OCI-LY7 (cell line): Measurements from ENCODE around the gene IL12RB2. TPM values are rescaled to one million over a fixed set of nuclear protein-coding genes. Genes with fewer than 3 reads are reported as not detected.
A peak's percentile ranks its signal among the peaks of the same experiment; 100 is the strongest.

Experiments used
- BruUV-seq: library from RNA; stranded (reverse); fragments of 400-500 nt; replicated peaks from 2 replicates; lab custom pipeline; 2021; lab: Mats Ljungman, UMichigan
- CTCF ChIA-PET: fragments of 300-600 bp; sonication (Branson Sonifier 250); formaldehyde crosslinking; loops from one replicate; lab custom pipeline; 2022; ENCODE audit warnings: antibody characterized with exemption; ENCODE audit not compliant: unreplicated experiment; lab: Charles Lee
- POLR2A ChIA-PET: fragments of 300-600 bp; sonication (Branson Sonifier 250); formaldehyde crosslinking; loops from one replicate; lab custom pipeline; 2022; ENCODE audit warnings: antibody characterized with exemption; lab: Charles Lee
- DNase-seq: peaks from one replicate; pipeline ENCODE4 v3.0.0-alpha.2; 2015; ENCODE audit warnings: low spot score
- H2AFZ ChIP-seq: fragments of 200-600 bp; sonication (generic), shearing (Covaris generic); 2 replicates; pipeline ENCODE4 v1.6.1; 2014; ENCODE audit warnings: mild to moderate bottlenecking, antibody characterized with exemption, low read length, moderate library complexity
- H3K27ac ChIP-seq: fragments of 200-600 bp; sonication (generic); 2 replicates; pipeline ENCODE4 v1.5.1; 2014; ENCODE audit warnings: mixed run types, low read depth, mild to moderate bottlenecking, moderate library complexity, low read length, inconsistent platforms; ENCODE audit not compliant: poor library complexity, severe bottlenecking
- H3K36me3 ChIP-seq: fragments of 200-600 bp; sonication (generic); 2 replicates; pipeline ENCODE4 v1.6.1; 2014; ENCODE audit warnings: mild to moderate bottlenecking, antibody characterized with exemption, low read length, moderate library complexity, mixed read lengths; ENCODE audit not compliant: insufficient read depth
- H3K4me1 ChIP-seq: fragments of 200-600 bp; sonication (generic); 2 replicates; pipeline ENCODE4 v1.5.1; 2014; ENCODE audit warnings: mild to moderate bottlenecking, low read length; ENCODE audit not compliant: insufficient read depth, poor library complexity, severe bottlenecking
- H3K4me2 ChIP-seq: fragments of 200-600 bp; sonication (generic); 2 replicates; pipeline ENCODE4 v1.6.1; 2014; ENCODE audit warnings: mild to moderate bottlenecking, low read length
- H3K4me3 ChIP-seq: fragments of 200-600 bp; sonication (generic); 2 replicates; pipeline ENCODE4 v1.5.1; 2014; ENCODE audit warnings: mild to moderate bottlenecking, low read depth, low read length; ENCODE audit not compliant: poor library complexity, severe bottlenecking
- H3K79me2 ChIP-seq: fragments of 200-600 bp; sonication (generic); 2 replicates; pipeline ENCODE4 v1.6.1; 2016; ENCODE audit warnings: low read depth, mild to moderate bottlenecking, low read length, moderate library complexity, mixed read lengths; ENCODE audit not compliant: insufficient read depth
- H3K9me2 ChIP-seq: fragments of 200-600 bp; sonication (generic); 2 replicates; pipeline ENCODE4 v1.6.1; 2016; ENCODE audit warnings: mild to moderate bottlenecking, low read length, mixed read lengths; ENCODE audit not compliant: insufficient read depth
- H3K9me3 ChIP-seq: fragments of 200-600 bp; sonication (generic); 2 replicates; pipeline ENCODE4 v1.6.1; 2014; ENCODE audit warnings: mild to moderate bottlenecking, mixed run types, low read length, mixed read lengths
- H4K20me1 ChIP-seq: fragments of 200-600 bp; sonication (generic); 2 replicates; pipeline ENCODE4 v1.6.1; 2014; ENCODE audit warnings: mild to moderate bottlenecking, antibody characterized with exemption, low read length, moderate library complexity, mixed read lengths; ENCODE audit not compliant: insufficient read depth
- CTCF ChIP-seq: fragments of 200-600 bp; sonication (generic); conservative IDR thresholded peaks from 2 replicates; pipeline ENCODE4 v1.5.1; 2014; ENCODE audit warnings: mild to moderate bottlenecking, antibody characterized with exemption, low read length, moderate library complexity, mixed read lengths
- EZH2phosphoT487 ChIP-seq: fragments of 200-600 bp; sonication (generic); IDR thresholded peaks from 2 replicates; pipeline ENCODE4 v1.6.1; 2018; ENCODE audit warnings: low read depth, borderline replicate concordance, mild to moderate bottlenecking, mixed run types, antibody characterized with exemption, low read length, moderate library complexity, mixed read lengths
- intact Hi-C: fragments of 100-400 bp; cut with micrococcal nuclease; formaldehyde crosslinking; loops from one replicate; pipeline ENCODE4 v1.10.0; 2022; ENCODE audit not compliant: unreplicated experiment
- total RNA-seq, 2 experiments: library from RNA; depleted of rRNA in 1 of 2; stranded (reverse); fragments of >200 nt in 1 of 2; shearing (Covaris generic) in 1 of 2; gene quantifications; 2 replicates each; pipeline ENCODE4 v1.2.3, GENCODE V29; 2014 to 2022

IL12RB2 gene
- total RNA-seq, 2 experiments from 2014 or later: not detected

GRCh38 chr1:67429011-67429527 lies 121.4 kb downstream of the IL12RB2 start:
- Histone ChIP-seq H3K79me2 (peaks cover 83% of the 10 kb centered on the region), H4K20me1 (peaks cover 45% of the 10 kb centered on the region), H3K4me2 (peak overlapping the region; percentile 77), H3K4me3 (peak overlapping the region; percentile 99), H3K9me2 (no peaks in the 10 kb centered on the region), H3K4me1 (peaks cover 38% of the 10 kb centered on the region), H2AFZ (no peak overlapping the region), H3K36me3 (peaks cover 58% of the 10 kb centered on the region), H3K9me3 (no peaks in the 10 kb centered on the region), H3K27ac (peak overlapping the region; percentile 96)
- ChIA-PET CTCF (no interaction called here), POLR2A (interaction anchor here (0.6 to 1.3 kb wide), 7 partner anchors 9 to 246 kb away, joined by 3 to 6 read pairs (median 4); no protein-coding TSS in a partner anchor)
- BruUV-seq: no TSS peak
- intact Hi-C loops: no loop called here
- TF ChIP-seq CTCF: no peak
- no peak for TF ChIP-seq EZH2phosphoT487
- DNase-seq: peak; percentile 45

- Histone ChIP-seq H3K36me3 (peaks cover 52% of the 10 kb centered on the region), H4K20me1 (peaks cover 42% of the 10 kb centered on the region), H3K4me3 (peak overlapping the region; percentile 99), H3K79me2 (peaks cover 76% of the 10 kb centered on the region), H2AFZ (no peak overlapping the region), H3K9me2 (no peaks in the 10 kb centered on the region), H3K27ac (peak overlapping the region; percentile 96), H3K9me3 (no peaks in the 10 kb centered on the region), H3K4me2 (peak overlapping the region; percentile 77), H3K4me1 (peaks cover 41% of the 10 kb centered on the region)
- DNase-seq: peak; percentile 44
- BruUV-seq: no TSS peak
- intact Hi-C loops: loop anchor here (2.0 to 10.0 kb wide), 9 partner anchors 71 to 1155 kb away; partner anchors contain the start of genes GADD45A and SLC35D1
- POLR2A ChIA-PET: interaction anchor here (0.6 to 3.6 kb wide), 8 partner anchors 9 to 245 kb away, joined by 3 to 20 read pairs (median 4); no protein-coding TSS in a partner anchor
- CTCF ChIA-PET: no interaction called here
- TF ChIP-seq CTCF (no peak), EZH2phosphoT487 (no peak)
Observed at GRCh38 chr1:67429528-67430357, 122.1 kb downstream of the IL12RB2 start.
